GM23248 (cell line): Measurements from ENCODE around the gene TFPI. TPM values are rescaled to one million over a fixed set of nuclear protein-coding genes. Genes with fewer than 3 reads are reported as not detected.

Source experiments
- DNase-seq: peaks from one replicate; pipeline ENCODE4 v3.0.0-alpha.2; 2015
- H2AFZ ChIP-seq: fragments of 200-600 bp; sonication (generic); 2 replicates; pipeline ENCODE4 v1.6.1; 2016; ENCODE audit warnings: antibody characterized with exemption
- H3F3A ChIP-seq: fragments of 200-600 bp; sonication (generic); 2 replicates; pipeline ENCODE4 v1.6.1; 2016; ENCODE audit warnings: mild to moderate bottlenecking, antibody characterized with exemption, mixed run types; ENCODE audit not compliant: insufficient read depth
- H3K27ac ChIP-seq: fragments of 200-600 bp; sonication (generic); 2 replicates; pipeline ENCODE4 v1.5.1; 2016; ENCODE audit warnings: mild to moderate bottlenecking
- H3K27me3 ChIP-seq: fragments of 200-600 bp; sonication (generic); replicated peaks from 2 replicates; pipeline ENCODE4 v1.6.1; 2016; ENCODE audit warnings: mild to moderate bottlenecking; ENCODE audit not compliant: insufficient read depth
- H3K36me3 ChIP-seq: fragments of 200-600 bp; sonication (generic); 2 replicates; pipeline ENCODE4 v1.6.1; 2016; ENCODE audit warnings: low read depth, mild to moderate bottlenecking
- H3K4me1 ChIP-seq: fragments of 200-600 bp; sonication (generic); 2 replicates; pipeline ENCODE4 v1.6.1; 2016; ENCODE audit warnings: mild to moderate bottlenecking; ENCODE audit not compliant: insufficient read depth
- H3K4me2 ChIP-seq: fragments of 200-600 bp; sonication (generic); one replicate; pipeline ENCODE4 v1.6.1; 2016; ENCODE audit warnings: mild to moderate bottlenecking; ENCODE audit not compliant: unreplicated experiment
- H3K4me3 ChIP-seq: fragments of 200-600 bp; sonication (generic); 2 replicates; pipeline ENCODE4 v1.5.1; 2016; ENCODE audit warnings: mild to moderate bottlenecking
- H3K79me2 ChIP-seq: fragments of 200-600 bp; sonication (generic); 2 replicates; pipeline ENCODE4 v1.6.1; 2016; ENCODE audit warnings: mild to moderate bottlenecking; ENCODE audit not compliant: insufficient read depth
- H3K9ac ChIP-seq: fragments of 200-600 bp; sonication (generic); 2 replicates; pipeline ENCODE4 v1.6.1; 2016; ENCODE audit warnings: mild to moderate bottlenecking
- H3K9me2 ChIP-seq: fragments of 200-600 bp; sonication (generic); 2 replicates; pipeline ENCODE4 v1.6.1; 2016; ENCODE audit warnings: mixed run types, mild to moderate bottlenecking, moderate library complexity; ENCODE audit not compliant: insufficient read depth
- H3K9me3 ChIP-seq: fragments of 200-600 bp; sonication (generic); one replicate; pipeline ENCODE4 v1.6.1; 2017; ENCODE audit warnings: low read depth
- H4K20me1 ChIP-seq: fragments of 200-600 bp; sonication (generic); 2 replicates; pipeline ENCODE4 v1.6.0; 2016; ENCODE audit not compliant: insufficient read depth
- EZH2 ChIP-seq: fragments of 200-600 bp; sonication (generic); IDR thresholded peaks from 2 replicates; pipeline ENCODE4 v1.6.1; 2018; ENCODE audit warnings: antibody characterized with exemption, mild to moderate bottlenecking; ENCODE audit not compliant: insufficient read depth, poor library complexity, severe bottlenecking
- EZH2phosphoT487 ChIP-seq: fragments of 200-600 bp; sonication (generic); IDR thresholded peaks from 2 replicates; pipeline ENCODE4 v1.6.1; 2018; ENCODE audit warnings: antibody characterized with exemption, moderate library complexity, mild to moderate bottlenecking, low read depth; ENCODE audit not compliant: insufficient read depth
- WGBS, 2 experiments: methylation state at CpG; one replicate each; pipeline ENCODE4 v1.1.6; 2015 to 2017; ENCODE audit warnings: low lambda C conversion rate in 2 of 2, low coverage in 1 of 2; ENCODE audit errors: missing lambda C conversion rate in 2 of 2; 5-methylcytosine and 5-hydroxymethylcytosine counted together
- in situ Hi-C: fragments of 300-500 bp; cut with MboI; formaldehyde crosslinking; loops from 2 replicates; pipeline ENCODE4 v1.15.0; 2020
- polyA plus RNA-seq: library from polyadenylated mRNA; unstranded; fragments of >200 nt; fragmentation: Nextera tagmentation; extraction: Ambion mirVana; gene quantifications from 2 replicates; pipeline ENCODE4 v1.2.1, GENCODE V29; 2016
- total RNA-seq: library from RNA; depleted of rRNA; stranded (reverse); fragments of >200 nt; shearing (Covaris generic); gene quantifications from 2 replicates; pipeline ENCODE4 v1.2.3, GENCODE V29; 2014

TFPI gene
- total and polyA plus RNA-seq, 2 experiments from 2014 or later = 48.7 to 64.4 TPM

DNA sequence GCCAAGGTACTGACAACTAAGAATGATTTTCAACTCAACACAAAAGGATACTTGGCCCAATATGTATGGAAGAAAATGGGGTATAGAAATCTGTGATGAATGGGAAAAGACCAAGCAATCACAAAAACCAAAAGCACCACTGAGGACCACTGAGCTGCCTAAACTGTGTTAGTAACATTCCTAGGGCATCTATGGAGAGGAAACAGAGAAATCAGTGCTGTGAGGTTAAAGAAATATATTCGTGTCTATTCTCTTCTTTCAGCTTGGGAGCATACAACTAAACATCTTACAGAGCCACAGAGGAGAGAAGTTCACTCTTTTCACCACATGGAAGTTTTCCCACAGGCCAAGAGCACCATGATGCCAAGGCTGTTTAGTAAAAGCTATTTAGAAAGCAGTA is 58.9 kb downstream of the TFPI start:
- Histone ChIP-seq H3K27ac (no peak overlapping the region), H3F3A (no peaks in the 10 kb centered on the region), H3K9me2 (no peaks in the 10 kb centered on the region), H3K4me1 (peaks cover 3% of the 10 kb centered on the region), H3K79me2 (no peaks in the 10 kb centered on the region), H3K36me3 (peaks cover 8% of the 10 kb centered on the region; the same call in 1 of the 2 replicates), H4K20me1 (no peaks in the 10 kb centered on the region), H3K4me3 (no peak overlapping the region), H3K9ac (no peak overlapping the region), H3K4me2 (no peak overlapping the region), H3K27me3 (no peaks in the 10 kb centered on the region), H3K9me3 (no peaks in the 10 kb centered on the region), H2AFZ (no peak overlapping the region)
- TF ChIP-seq EZH2 (no peak), EZH2phosphoT487 (no peak)
- in situ Hi-C loops = no loop called here
- WGBS, 2 experiments = 93 to 96% methylated on average over 1 of the region's 1 CpG
- DNase-seq = no peak

DNA sequence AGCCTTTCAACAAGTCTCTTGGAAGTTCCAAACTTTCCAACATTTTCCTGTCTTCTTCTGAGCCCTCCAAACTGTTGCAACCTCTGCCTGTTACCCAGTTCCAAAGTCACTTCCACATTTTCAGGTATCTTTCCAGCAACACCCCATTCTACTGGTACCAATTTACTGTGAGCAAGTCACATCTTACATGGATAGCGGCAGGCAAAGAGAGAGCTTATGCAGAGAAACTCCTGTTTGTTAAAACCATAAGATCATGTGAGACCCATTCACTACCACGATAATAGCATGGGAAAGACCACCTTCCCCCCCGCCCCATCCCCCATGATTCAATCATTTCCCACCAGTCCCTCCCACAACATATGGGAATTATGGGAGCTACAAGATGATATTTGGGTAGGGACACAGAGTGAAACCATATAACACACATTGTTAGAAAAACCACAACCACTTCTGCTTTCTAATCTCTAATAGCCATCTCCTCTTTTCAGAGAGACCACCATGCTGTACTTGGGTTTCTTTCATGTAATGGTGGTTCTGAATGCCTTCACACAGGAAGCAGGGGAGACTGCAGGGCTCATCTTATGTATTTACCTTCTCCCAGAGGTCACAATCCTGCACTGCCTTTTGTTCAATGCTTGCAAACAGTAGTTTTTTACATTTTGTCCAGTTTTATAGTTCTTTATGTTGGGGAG is 60.2 kb downstream of the TFPI start:
- peaks cover 8% of the 10 kb centered on the region; the same call in 1 of the 2 replicates for H3K36me3 ChIP-seq
- WGBS, 2 experiments = 85 to 87% methylated on average over 3 of the region's 3 CpGs
- TF ChIP-seq EZH2phosphoT487 (no peak), EZH2 (no peak)

DNA sequence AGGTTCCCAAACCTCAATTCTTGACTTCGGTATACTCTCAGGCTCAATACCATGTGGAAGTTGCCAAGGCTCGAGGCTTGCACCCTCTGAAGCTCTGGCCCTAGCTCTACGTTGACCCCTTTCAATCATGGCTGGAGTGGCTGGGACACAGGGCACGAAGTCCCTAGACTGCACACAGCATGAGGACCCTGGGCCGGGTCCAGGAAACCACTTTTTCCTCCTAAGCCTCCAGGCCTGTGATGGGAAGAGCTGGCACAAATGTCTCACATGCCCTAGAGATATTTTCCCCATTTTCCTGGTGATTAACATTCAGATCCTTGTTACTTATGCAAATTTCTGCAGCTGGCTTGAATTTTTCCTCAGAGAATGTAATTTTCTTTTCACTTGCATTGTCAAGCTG is 61.1 kb downstream of the TFPI start:
- Histone ChIP-seq H2AFZ (no peak overlapping the region), H3K4me2 (no peak overlapping the region), H3K27me3 (no peaks in the 10 kb centered on the region), H3K36me3 (peaks cover 8% of the 10 kb centered on the region; the same call in 1 of the 2 replicates), H3K9me3 (no peaks in the 10 kb centered on the region), H3K4me3 (no peak overlapping the region), H4K20me1 (no peaks in the 10 kb centered on the region), H3F3A (no peaks in the 10 kb centered on the region), H3K27ac (no peak overlapping the region), H3K9ac (no peak overlapping the region), H3K9me2 (no peaks in the 10 kb centered on the region), H3K4me1 (peaks cover 13% of the 10 kb centered on the region), H3K79me2 (no peaks in the 10 kb centered on the region)
- DNase-seq = no peak
- in situ Hi-C loops = no loop called here
- TF ChIP-seq EZH2 (no peak), EZH2phosphoT487 (no peak)
- WGBS, 2 experiments = 96 to 99% methylated on average over 5 of the region's 5 CpGs

More for the DNA sequence above, 60.2 kb downstream of the TFPI start:
- in situ Hi-C loops = no loop called here
- no peak for DNase-seq
- Histone ChIP-seq H3K4me2 (no peak overlapping the region), H3K27ac (no peak overlapping the region), H3K4me1 (peaks cover 10% of the 10 kb centered on the region), H4K20me1 (no peaks in the 10 kb centered on the region), H3K9ac (no peak overlapping the region), H3K79me2 (no peaks in the 10 kb centered on the region), H3K9me3 (no peaks in the 10 kb centered on the region), H3K27me3 (no peaks in the 10 kb centered on the region), H3K4me3 (no peak overlapping the region), H3F3A (no peaks in the 10 kb centered on the region), H3K9me2 (no peaks in the 10 kb centered on the region), H2AFZ (no peak overlapping the region)

DNA sequence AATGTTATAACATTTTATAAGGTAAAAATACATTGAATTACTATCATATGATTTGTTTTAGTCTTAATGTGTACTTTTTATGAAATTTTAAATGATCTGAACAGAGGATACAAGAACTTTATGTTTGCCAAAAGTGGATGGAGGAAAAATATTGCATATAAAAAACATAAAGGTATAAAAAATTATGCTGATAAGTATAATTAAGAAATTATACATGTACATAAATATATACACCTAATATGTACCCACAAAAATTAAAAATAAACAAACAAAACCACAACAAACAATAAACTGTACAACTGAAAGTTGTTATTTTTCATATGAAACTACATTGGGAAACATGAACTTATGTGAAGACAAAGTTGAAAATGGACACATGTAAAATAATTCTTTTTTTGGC is 68.0 kb downstream of the TFPI start:
- Histone ChIP-seq H3F3A (no peaks in the 10 kb centered on the region), H3K9me3 (no peaks in the 10 kb centered on the region), H3K4me3 (no peak overlapping the region), H3K4me2 (no peak overlapping the region), H3K9me2 (no peaks in the 10 kb centered on the region), H3K36me3 (0 out of 2 replicates have a peak, but pooled peaks cover 4% of the 10 kb centered on the region), H3K27ac (no peak overlapping the region), H3K27me3 (no peaks in the 10 kb centered on the region), H3K79me2 (no peaks in the 10 kb centered on the region), H3K4me1 (peaks cover 13% of the 10 kb centered on the region), H4K20me1 (no peaks in the 10 kb centered on the region), H3K9ac (no peak overlapping the region), H2AFZ (no peak overlapping the region)
- TF ChIP-seq EZH2 (no peak), EZH2phosphoT487 (no peak)
- in situ Hi-C loops = no loop called here
- DNase-seq = no peak

DNA sequence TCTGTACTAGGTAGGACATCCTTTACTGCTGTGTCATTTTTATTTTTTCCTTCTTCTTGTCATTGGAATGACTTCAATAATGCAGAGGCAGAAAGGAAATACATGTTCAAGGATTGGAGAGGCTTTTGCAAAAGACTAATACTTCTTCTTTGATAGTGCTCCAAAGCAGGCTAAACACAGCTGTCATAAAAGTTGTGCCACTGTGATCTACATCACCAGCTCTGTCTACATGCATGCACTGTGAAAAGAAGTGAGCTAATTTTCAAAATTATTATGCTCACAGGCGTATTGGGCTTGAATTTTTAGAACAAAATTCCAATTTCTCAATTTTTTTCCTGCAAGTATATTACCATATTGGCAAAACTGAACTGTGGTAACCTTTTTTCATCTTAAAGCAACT is 68.7 kb downstream of the TFPI start:
- H2AFZ ChIP-seq = no peak overlapping the region
- TF ChIP-seq EZH2 (no peak), EZH2phosphoT487 (no peak)
- no peak overlapping the region for H3K4me2 ChIP-seq
- 0 out of 2 replicates have a peak, but pooled peaks cover 4% of the 10 kb centered on the region for H3K36me3 ChIP-seq
- no peak overlapping the region for H3K4me3 ChIP-seq
- no peak for DNase-seq
- 92 to 98% methylated on average over 1 of the region's 1 CpG for WGBS, 2 experiments
- in situ Hi-C loops = no loop called here
- H3K9me2 ChIP-seq = no peaks in the 10 kb centered on the region
- H3K27me3 ChIP-seq = no peaks in the 10 kb centered on the region
- no peaks in the 10 kb centered on the region for H3F3A ChIP-seq
- no peaks in the 10 kb centered on the region for H4K20me1 ChIP-seq
- H3K79me2 ChIP-seq = no peaks in the 10 kb centered on the region
- no peak overlapping the region for H3K9ac ChIP-seq
- no peaks in the 10 kb centered on the region for H3K9me3 ChIP-seq
- H3K4me1 ChIP-seq = peaks cover 13% of the 10 kb centered on the region
- no peak overlapping the region for H3K27ac ChIP-seq
